ENCODE results near the gene OS9.

DNA sequence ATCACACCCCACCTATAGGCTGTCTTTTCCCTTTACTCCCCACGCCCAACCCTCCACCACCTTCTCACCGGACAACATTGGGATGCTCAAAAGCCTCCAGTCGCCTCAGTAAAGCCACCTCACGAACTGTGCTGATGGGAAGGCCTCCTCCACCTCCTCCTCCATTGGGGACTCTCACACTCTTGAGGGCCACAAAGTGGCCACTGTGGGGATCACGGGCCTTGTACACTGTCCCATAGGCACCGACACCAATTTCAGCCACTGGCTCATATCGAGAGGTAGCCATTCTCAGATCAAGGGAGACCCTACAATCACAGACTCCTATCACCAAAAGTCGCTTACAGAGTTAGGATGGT lies 57.5 kb downstream of the OS9 start:
- TF ChIP-seq, protein P1, sequence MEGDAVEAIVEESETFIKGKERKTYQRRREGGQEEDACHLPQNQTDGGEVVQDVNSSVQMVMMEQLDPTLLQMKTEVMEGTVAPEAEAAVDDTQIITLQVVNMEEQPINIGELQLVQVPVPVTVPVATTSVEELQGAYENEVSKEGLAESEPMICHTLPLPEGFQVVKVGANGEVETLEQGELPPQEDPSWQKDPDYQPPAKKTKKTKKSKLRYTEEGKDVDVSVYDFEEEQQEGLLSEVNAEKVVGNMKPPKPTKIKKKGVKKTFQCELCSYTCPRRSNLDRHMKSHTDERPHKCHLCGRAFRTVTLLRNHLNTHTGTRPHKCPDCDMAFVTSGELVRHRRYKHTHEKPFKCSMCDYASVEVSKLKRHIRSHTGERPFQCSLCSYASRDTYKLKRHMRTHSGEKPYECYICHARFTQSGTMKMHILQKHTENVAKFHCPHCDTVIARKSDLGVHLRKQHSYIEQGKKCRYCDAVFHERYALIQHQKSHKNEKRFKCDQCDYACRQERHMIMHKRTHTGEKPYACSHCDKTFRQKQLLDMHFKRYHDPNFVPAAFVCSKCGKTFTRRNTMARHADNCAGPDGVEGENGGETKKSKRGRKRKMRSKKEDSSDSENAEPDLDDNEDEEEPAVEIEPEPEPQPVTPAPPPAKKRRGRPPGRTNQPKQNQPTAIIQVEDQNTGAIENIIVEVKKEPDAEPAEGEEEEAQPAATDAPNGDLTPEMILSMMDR (conservative IDR thresholded peaks at IDR 0.05): no peak
- TF ChIP-seq ZFX (IDR thresholded peaks at IDR 0.05): no peak
